ENCODE results near the gene LRIG1. TPM values are rescaled to one million over a fixed set of nuclear protein-coding genes. Genes with fewer than 3 reads are reported as not detected.

LRIG1 gene
- total and polyA plus RNA-seq, 2 of the 8 experiments (the other 6 are each of a cell fraction or from before 2014, with no cell fraction given) = 78.1 to 88.7 TPM

DNA sequence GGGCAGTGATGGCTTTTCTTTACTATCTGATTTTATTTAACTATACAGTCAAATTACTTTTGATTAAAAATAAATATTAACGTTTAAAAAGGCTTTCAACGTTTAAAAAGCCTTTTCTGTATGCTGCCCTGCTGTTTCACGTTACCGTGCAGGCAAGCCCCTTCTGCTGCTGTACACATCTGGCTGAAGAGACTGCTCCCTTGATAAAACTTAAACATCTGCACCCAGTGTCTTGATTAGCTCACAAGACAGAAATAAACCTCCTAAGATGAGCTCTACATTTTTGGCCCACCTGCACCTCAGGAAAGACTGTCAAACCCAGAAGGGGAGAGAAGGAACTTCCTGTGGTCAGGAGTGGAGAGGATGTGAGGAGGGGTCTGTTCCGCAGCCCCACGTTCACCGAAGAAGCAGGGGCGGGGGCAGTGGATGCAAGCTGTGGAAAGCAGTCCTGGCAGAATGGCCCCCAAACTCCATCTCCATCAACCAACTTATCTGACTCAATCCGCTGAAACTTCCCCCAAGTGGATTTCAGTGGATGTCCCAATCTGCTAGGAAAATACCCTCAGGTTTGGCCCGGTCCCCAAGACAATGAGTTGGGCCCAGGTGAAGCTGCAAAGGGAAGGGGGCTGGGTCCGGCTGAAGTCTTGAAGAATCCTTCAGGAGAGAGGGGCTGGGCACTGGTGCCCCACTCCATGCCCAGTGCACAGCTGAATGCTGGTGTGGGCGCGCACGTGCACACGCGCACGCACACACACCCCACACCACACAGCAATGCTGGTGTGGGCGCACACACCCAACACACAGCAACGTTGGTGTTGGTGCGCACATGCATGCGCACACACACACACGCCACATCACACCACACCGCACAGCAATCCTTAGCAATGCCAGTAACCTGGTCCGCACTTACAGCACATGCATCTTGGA lies 88.6 kb downstream of the LRIG1 start:
- Histone ChIP-seq H3K79me1 (ENCODE audit: low read depth, low read length) (peaks cover 17% of the 10 kb centered on the region), H3K4me3 (ENCODE audit: extremely low read depth in 1 of 4, insufficient read depth in 2 of 4, low read depth in 3 of 4, low read length in 4 of 4) (no peak overlapping the region), H2BK120ac (replicated peaks; ENCODE audit: low read depth, low read length) (no peak overlapping the region), H2AFZ (ENCODE audit: low read length) (no peak overlapping the region), H3K27ac (ENCODE audit: low read depth, low read length) (no peak overlapping the region), H2AK5ac (ENCODE audit: low read depth, low read length) (no peak overlapping the region), H3K23ac (ENCODE audit: insufficient read length) (no peak overlapping the region), H3K4me2 (ENCODE audit: insufficient read depth in 1 of 2, low read depth in 2 of 2, low read length in 2 of 2) (no peak overlapping the region), H2BK15ac (ENCODE audit: low read length) (no peak overlapping the region), H4K91ac (replicated peaks; ENCODE audit: insufficient read length, low read length) (no peak overlapping the region), H3K9me3 (ENCODE audit: insufficient read depth in 2 of 2, low read depth in 1 of 2, low read length in 1 of 2) (no peaks in the 10 kb centered on the region), H4K8ac (ENCODE audit: extremely low read depth, insufficient read depth, low read length) (no peak overlapping the region), H3K18ac (ENCODE audit: extremely low read depth, low read length) (no peak overlapping the region), H3K4ac (replicated peaks; ENCODE audit: insufficient read length, low read depth, low read length) (no peak overlapping the region), H3K56ac (replicated peaks; ENCODE audit: insufficient read length, low read depth, low read length) (no peak overlapping the region), H4K5ac (ENCODE audit: insufficient read length, low read depth, low read length) (no peak overlapping the region), H3K79me2 (ENCODE audit: control insufficient read depth in 1 of 2, insufficient read depth in 2 of 2, low read length in 2 of 2) (peaks cover 0 to 61% of the 10 kb centered on the region in 2 experiments; a peak in 2 of 4 replicates), H2BK5ac (ENCODE audit: low read depth, low read length) (peak overlapping the region; percentile 56; the same call in 1 of the 2 replicates), H3K27me3 (replicated peaks in 1 of 4; ENCODE audit: control insufficient read depth in 3 of 4, extremely low read depth in 1 of 4, insufficient read depth in 3 of 4, low read length in 3 of 4) (no peaks in the 10 kb centered on the region), H3K4me1 (replicated peaks in 1 of 4; ENCODE audit: control insufficient read depth in 3 of 4, insufficient read depth in 4 of 4, low read length in 3 of 4) (peaks cover 0 to 13% (median 5%) of the 10 kb centered on the region in 4 experiments; a peak in 4 of 7 replicates), H4K20me1 (replicated peaks in 1 of 2; ENCODE audit: control insufficient read depth in 1 of 2, insufficient read depth in 2 of 2, low read length in 2 of 2) (peaks cover 8 to 9% of the 10 kb centered on the region in 2 experiments), H3K36me3 (ENCODE audit: control insufficient read depth in 2 of 4, insufficient read depth in 4 of 4, low read length in 3 of 4) (peaks cover 48 to 90% (median 68%) of the 10 kb centered on the region in 4 experiments), H3K14ac (ENCODE audit: insufficient read length) (no peak overlapping the region), H3K9ac (replicated peaks in 1 of 4; ENCODE audit: extremely low read depth in 1 of 4, low read depth in 3 of 4, low read length in 3 of 4) (no peak overlapping the region), H3K23me2 (ENCODE audit: low read depth, low read length) (no peaks in the 10 kb centered on the region), H2BK12ac (ENCODE audit: low read depth, low read length) (no peak overlapping the region), H2BK20ac (ENCODE audit: low read length) (no peak overlapping the region)
- ChIA-PET POLR2A (ENCODE audit: partially characterized antibody) (interaction anchor here (0.5 to 1.1 kb wide), 2 partner anchors 71 to 79 kb away, joined by 3 read pairs; no protein-coding TSS in a partner anchor), CTCF (ENCODE audit: partially characterized antibody) (interaction anchor here (0.5 to 7.1 kb wide), 5 partner anchors 18 to 494 kb away, joined by 3 to 42 read pairs (median 4); no protein-coding TSS in a partner anchor)
- WGBS, 2 experiments (ENCODE audit: extremely low coverage in 1 of 2, insufficient coverage in 1 of 2, insufficient read length in 1 of 2, insufficient replicate concordance in 2 of 2, low coverage in 1 of 2, low lambda C conversion rate in 2 of 2, missing lambda C conversion rate in 1 of 2) = 87% methylated on average over 24 of the region's 24 CpGs; no CpG with 5 or more reads in 1 of the 2 experiments
- DNase-seq (ENCODE audit: low read depth in 1 of 2, low spot score in 2 of 2) = no peak
- FAIRE-seq = no peak
- no peak for TF ChIP-seq ASH2L (IDR thresholded peaks at IDR 0.05; ENCODE audit: low read length)
- TF ChIP-seq, protein P1, sequence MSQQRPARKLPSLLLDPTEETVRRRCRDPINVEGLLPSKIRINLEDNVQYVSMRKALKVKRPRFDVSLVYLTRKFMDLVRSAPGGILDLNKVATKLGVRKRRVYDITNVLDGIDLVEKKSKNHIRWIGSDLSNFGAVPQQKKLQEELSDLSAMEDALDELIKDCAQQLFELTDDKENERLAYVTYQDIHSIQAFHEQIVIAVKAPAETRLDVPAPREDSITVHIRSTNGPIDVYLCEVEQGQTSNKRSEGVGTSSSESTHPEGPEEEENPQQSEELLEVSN (IDR thresholded peaks at IDR 0.05) = no peak
- no peak for TF ChIP-seq BACH1 (IDR thresholded peaks at IDR 0.05; ENCODE audit: low read length)
- TF ChIP-seq GTF2F1 (IDR thresholded peaks at IDR 0.05; ENCODE audit: borderline replicate concordance, low read depth, low read length) = no peak
- no peak for TF ChIP-seq TEAD4 (IDR thresholded peaks at IDR 0.05; ENCODE audit: low read depth, low read length)
